HepG2 (cell line): ENCODE results near the gene FIGLA. TPM values are rescaled to one million over a fixed set of nuclear protein-coding genes. Genes with fewer than 3 reads are reported as not detected.

ENCODE experiments used
- AGO1 ChIP-seq: fragments of 200-400 bp; formaldehyde crosslinking; IDR thresholded peaks from 2 replicates; pipeline ENCODE4 v1.6.1; 2017; ENCODE audit warnings: mild to moderate bottlenecking, low read depth, low read length, moderate library complexity; ENCODE audit not compliant: poor library complexity, severe bottlenecking
- ARID2 ChIP-seq: sonication (generic); formaldehyde crosslinking; IDR thresholded peaks from 2 replicates; pipeline ENCODE4 v1.8.1; 2022; ENCODE audit warnings: mild to moderate bottlenecking, missing genetic modification reagents, borderline replicate concordance
- GLI4 ChIP-seq: sonication (generic); formaldehyde crosslinking; IDR thresholded peaks from 2 replicates; pipeline ENCODE4 v1.5.1; 2020; ENCODE audit warnings: missing genetic modification reagents, mild to moderate bottlenecking, moderate library complexity, borderline replicate concordance
- HNRNPL ChIP-seq: fragments of 200-400 bp; formaldehyde crosslinking; IDR thresholded peaks from 2 replicates; pipeline ENCODE4 v1.6.1; 2017; ENCODE audit warnings: mild to moderate bottlenecking, low read depth, low read length
- HOXD1 ChIP-seq: sonication (generic); formaldehyde crosslinking; IDR thresholded peaks from 2 replicates; pipeline ENCODE4 v1.5.0; 2020; ENCODE audit warnings: missing genetic modification reagents
- POGZ ChIP-seq: sonication (generic); formaldehyde crosslinking; IDR thresholded peaks from 2 replicates; pipeline ENCODE4 v1.4.0; 2020; ENCODE audit warnings: mild to moderate bottlenecking, missing genetic modification reagents
- POLR2AphosphoS5 ChIP-seq: IDR thresholded peaks from 2 replicates; pipeline ENCODE4 v1.6.1; 2012; ENCODE audit warnings: low read depth, low read length
- RAD21 ChIP-seq: fragments of 450-650 bp; formaldehyde crosslinking; IDR thresholded peaks from 2 replicates; pipeline ENCODE4 v1.5.0; 2020; ENCODE audit warnings: mild to moderate bottlenecking
- SRF ChIP-seq: IDR thresholded peaks from 2 replicates; pipeline ENCODE4 v1.6.1; 2011; ENCODE audit warnings: mild to moderate bottlenecking, low read depth, low read length, moderate library complexity
- TCF12 ChIP-seq, 2 experiments: fragments of 450-650 bp in 1 of 2; sonication (generic) in 1 of 2; formaldehyde crosslinking in 1 of 2; IDR thresholded peaks; 2 replicates each; pipeline versions ENCODE4 v1.6.1 to v1.8.0; 2017 to 2022; ENCODE audit warnings: antibody characterized with exemption in 1 of 2, mild to moderate bottlenecking in 1 of 2, missing genetic modification reagents in 1 of 2, moderate library complexity in 1 of 2
- ZNF264 ChIP-seq: sonication (generic); formaldehyde crosslinking; IDR thresholded peaks from 2 replicates; pipeline ENCODE4 v1.4.0; 2020; ENCODE audit warnings: missing genetic modification reagents
- ZNF274 ChIP-seq: sonication (generic); formaldehyde crosslinking; IDR thresholded peaks from 2 replicates; pipeline ENCODE4 v1.5.1; 2020; ENCODE audit warnings: mild to moderate bottlenecking, missing genetic modification reagents
- ZNF430 ChIP-seq: sonication (generic); formaldehyde crosslinking; IDR thresholded peaks from 2 replicates; pipeline ENCODE4 v1.9.0; 2021; ENCODE audit warnings: mild to moderate bottlenecking, missing genetic modification reagents
- ZNF432 ChIP-seq: sonication (generic); formaldehyde crosslinking; IDR thresholded peaks from 2 replicates; pipeline ENCODE4 v1.5.0; 2020; ENCODE audit warnings: missing genetic modification reagents, mild to moderate bottlenecking, borderline replicate concordance
- ZNF44 ChIP-seq: sonication (generic); formaldehyde crosslinking; IDR thresholded peaks from 2 replicates; pipeline ENCODE4 v1.5.1; 2020; ENCODE audit warnings: mild to moderate bottlenecking, missing genetic modification reagents
- ZNF720 ChIP-seq: sonication (generic); formaldehyde crosslinking; IDR thresholded peaks from 2 replicates; pipeline ENCODE4 v1.4.0; 2020; ENCODE audit warnings: missing genetic modification reagents
- polyA plus RNA-seq, 8 experiments: library from polyadenylated mRNA; depleted of rRNA in 3 of 8; stranded (reverse) in 7 of 8; unstranded in 1 of 8; fragments of >200 nt; fragmentation: Illumina TruSeq in 4 of 8; extraction: Trizol in 4 of 8; gene quantifications; 2 replicates each; pipeline versions ENCODE4 v1.2.1 to v1.2.3, GENCODE V29; 2011 to 2016; ENCODE audit warnings: low read depth in 4 of 8, missing spikeins in 1 of 8, mixed read lengths in 1 of 8; ENCODE audit not compliant: insufficient read depth in 1 of 8
- total RNA-seq, 5 experiments: library from RNA; depleted of rRNA; stranded (reverse); fragments of >200 nt; fragmentation: Illumina TruSeq; extraction: Trizol; gene quantifications; 2 replicates each; pipeline ENCODE4 v1.2.3, GENCODE V29; 2016; ENCODE audit warnings: low read depth in 1 of 5
- TF ChIP-seq, protein P1 (sequence below): sonication (generic); formaldehyde crosslinking; IDR thresholded peaks from 2 replicates; pipeline ENCODE4 v1.4.0; 2020; ENCODE audit warnings: missing genetic modification reagents
- TF ChIP-seq, protein P2 (sequence below): sonication (generic); formaldehyde crosslinking; IDR thresholded peaks from 2 replicates; pipeline ENCODE4 v1.5.1; 2020; ENCODE audit warnings: missing genetic modification reagents, mild to moderate bottlenecking, borderline replicate concordance
- TF ChIP-seq, protein P3 (sequence below): sonication (generic); formaldehyde crosslinking; IDR thresholded peaks from 2 replicates; pipeline ENCODE4 v1.5.0; 2020; ENCODE audit warnings: mild to moderate bottlenecking, missing genetic modification reagents

The FIGLA gene
- total and polyA plus RNA-seq, 2 of the 13 experiments (the other 11 are each of a cell fraction or from before 2014, with no cell fraction given): not detected

DNA sequence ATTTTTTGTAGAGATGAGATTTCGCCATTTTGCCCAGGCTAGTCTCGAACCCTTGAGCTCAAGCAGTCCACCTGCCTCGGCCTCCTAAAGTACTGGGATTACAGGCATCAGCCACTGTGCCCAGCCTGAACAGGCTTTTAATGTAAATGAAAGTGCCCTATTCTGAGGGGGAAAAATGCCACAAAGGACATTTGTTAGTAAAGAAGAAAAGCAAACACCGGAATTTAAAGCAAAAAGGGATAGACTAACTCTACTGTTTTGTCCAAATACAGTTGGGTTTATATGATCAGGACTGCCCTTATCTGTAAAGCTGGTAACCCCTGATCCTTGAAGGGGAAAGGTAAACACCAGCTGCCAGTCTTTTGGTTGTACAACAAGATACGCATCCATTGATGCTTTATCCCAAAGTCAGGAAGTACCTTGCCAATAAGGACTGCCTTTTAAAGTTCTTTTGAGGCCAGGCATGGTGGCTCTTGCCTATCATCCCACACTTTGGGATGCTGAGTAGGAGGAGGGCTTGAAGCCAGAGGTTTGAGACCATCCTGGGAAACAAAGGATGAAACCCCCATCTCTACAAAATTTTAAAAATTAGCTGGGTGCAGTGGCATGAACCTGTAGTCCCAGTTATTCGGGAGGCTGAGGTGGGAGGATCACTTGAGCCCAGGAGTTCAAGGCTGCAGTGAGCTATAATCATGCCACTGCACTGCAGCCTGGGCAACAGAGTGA lies 16.8 kb upstream of the FIGLA start (continued):
- TF ChIP-seq ZNF264 (CRISPR knock-in tag) (peak; percentile 73; the same call in 1 of the 2 replicates), AGO1 (no peak), RAD21 (CRISPR knock-in tag) (no peak), ZNF720 (CRISPR knock-in tag) (no peak), TCF12 (IDR thresholded peaks at IDR 0.05) (no peak), TCF12 (CRISPR knock-in tag; IDR thresholded peaks at IDR 0.05) (peak; percentile 80; the same call in 1 of the 2 replicates), ZNF274 (CRISPR knock-in tag) (no peak), ZNF44 (CRISPR knock-in tag) (no peak), GLI4 (CRISPR knock-in tag) (no peak), ARID2 (CRISPR knock-in tag) (no peak), SRF (0 out of 2 replicates have a peak, but pooled peaks have one; percentile 43), HNRNPL (0 out of 2 replicates have a peak, but pooled peaks have one; percentile 46), ZNF432 (no peak), POLR2AphosphoS5 (no peak), POGZ (CRISPR knock-in tag) (peak; percentile 91), HOXD1 (CRISPR knock-in tag) (peak; percentile 95), ZNF430 (no peak)
- TF ChIP-seq, protein P1, sequence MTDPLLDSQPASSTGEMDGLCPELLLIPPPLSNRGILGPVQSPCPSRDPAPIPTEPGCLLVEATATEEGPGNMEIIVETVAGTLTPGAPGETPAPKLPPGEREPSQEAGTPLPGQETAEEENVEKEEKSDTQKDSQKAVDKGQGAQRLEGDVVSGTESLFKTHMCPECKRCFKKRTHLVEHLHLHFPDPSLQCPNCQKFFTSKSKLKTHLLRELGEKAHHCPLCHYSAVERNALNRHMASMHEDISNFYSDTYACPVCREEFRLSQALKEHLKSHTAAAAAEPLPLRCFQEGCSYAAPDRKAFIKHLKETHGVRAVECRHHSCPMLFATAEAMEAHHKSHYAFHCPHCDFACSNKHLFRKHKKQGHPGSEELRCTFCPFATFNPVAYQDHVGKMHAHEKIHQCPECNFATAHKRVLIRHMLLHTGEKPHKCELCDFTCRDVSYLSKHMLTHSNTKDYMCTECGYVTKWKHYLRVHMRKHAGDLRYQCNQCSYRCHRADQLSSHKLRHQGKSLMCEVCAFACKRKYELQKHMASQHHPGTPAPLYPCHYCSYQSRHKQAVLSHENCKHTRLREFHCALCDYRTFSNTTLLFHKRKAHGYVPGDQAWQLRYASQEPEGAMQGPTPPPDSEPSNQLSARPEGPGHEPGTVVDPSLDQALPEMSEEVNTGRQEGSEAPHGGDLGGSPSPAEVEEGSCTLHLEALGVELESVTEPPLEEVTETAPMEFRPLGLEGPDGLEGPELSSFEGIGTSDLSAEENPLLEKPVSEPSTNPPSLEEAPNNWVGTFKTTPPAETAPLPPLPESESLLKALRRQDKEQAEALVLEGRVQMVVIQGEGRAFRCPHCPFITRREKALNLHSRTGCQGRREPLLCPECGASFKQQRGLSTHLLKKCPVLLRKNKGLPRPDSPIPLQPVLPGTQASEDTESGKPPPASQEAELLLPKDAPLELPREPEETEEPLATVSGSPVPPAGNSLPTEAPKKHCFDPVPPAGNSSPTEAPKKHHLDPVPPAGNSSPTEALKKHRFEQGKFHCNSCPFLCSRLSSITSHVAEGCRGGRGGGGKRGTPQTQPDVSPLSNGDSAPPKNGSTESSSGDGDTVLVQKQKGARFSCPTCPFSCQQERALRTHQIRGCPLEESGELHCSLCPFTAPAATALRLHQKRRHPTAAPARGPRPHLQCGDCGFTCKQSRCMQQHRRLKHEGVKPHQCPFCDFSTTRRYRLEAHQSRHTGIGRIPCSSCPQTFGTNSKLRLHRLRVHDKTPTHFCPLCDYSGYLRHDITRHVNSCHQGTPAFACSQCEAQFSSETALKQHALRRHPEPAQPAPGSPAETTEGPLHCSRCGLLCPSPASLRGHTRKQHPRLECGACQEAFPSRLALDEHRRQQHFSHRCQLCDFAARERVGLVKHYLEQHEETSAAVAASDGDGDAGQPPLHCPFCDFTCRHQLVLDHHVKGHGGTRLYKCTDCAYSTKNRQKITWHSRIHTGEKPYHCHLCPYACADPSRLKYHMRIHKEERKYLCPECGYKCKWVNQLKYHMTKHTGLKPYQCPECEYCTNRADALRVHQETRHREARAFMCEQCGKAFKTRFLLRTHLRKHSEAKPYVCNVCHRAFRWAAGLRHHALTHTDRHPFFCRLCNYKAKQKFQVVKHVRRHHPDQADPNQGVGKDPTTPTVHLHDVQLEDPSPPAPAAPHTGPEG (CRISPR knock-in tag): peak; percentile 68; the same call in 1 of the 2 replicates
- TF ChIP-seq, protein P2, sequence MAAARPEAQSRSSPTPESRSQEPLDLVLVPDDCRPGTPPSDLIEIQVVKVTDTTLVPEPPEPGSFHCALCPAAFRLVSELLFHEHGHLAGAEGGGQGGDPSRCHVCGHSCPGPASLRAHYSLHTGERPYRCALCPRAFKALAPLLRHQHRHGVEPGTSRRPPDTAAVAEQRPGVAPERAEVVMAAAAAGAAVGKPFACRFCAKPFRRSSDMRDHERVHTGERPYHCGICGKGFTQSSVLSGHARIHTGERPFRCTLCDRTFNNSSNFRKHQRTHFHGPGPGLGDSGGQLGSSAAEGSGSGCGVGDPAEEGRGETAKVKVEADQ (CRISPR knock-in tag): no peak
- TF ChIP-seq, protein P3, sequence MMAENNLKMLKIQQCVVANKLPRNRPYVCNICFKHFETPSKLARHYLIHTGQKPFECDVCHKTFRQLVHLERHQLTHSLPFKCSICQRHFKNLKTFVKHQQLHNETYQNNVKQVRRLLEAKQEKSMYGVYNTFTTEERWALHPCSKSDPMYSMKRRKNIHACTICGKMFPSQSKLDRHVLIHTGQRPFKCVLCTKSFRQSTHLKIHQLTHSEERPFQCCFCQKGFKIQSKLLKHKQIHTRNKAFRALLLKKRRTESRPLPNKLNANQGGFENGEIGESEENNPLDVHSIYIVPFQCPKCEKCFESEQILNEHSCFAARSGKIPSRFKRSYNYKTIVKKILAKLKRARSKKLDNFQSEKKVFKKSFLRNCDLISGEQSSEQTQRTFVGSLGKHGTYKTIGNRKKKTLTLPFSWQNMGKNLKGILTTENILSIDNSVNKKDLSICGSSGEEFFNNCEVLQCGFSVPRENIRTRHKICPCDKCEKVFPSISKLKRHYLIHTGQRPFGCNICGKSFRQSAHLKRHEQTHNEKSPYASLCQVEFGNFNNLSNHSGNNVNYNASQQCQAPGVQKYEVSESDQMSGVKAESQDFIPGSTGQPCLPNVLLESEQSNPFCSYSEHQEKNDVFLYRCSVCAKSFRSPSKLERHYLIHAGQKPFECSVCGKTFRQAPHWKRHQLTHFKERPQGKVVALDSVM: peak; percentile 89
